HEK293 (cell line): Measurements from ENCODE around the gene GSTA1.

Source experiments
- ZNF223 ChIP-seq: fragments of 450-650 bp; formaldehyde crosslinking; IDR thresholded peaks from 2 replicates; pipeline ENCODE4 v1.5.1; 2016; ENCODE audit warnings: missing biosample characterization, missing genetic modification characterization
- ZNF394 ChIP-seq: fragments of 450-650 bp; formaldehyde crosslinking; IDR thresholded peaks from 2 replicates; pipeline ENCODE4 v1.5.1; 2016; ENCODE audit warnings: missing biosample characterization, missing genetic modification characterization, mild to moderate bottlenecking, moderate library complexity, borderline replicate concordance
- ZNF585B ChIP-seq: fragments of 450-650 bp; formaldehyde crosslinking; IDR thresholded peaks from 2 replicates; pipeline ENCODE4 v1.5.1; 2016; ENCODE audit warnings: missing biosample characterization, missing genetic modification characterization

GRCh38 chr6:52746213-52746612, 57.4 kb downstream of the GSTA1 start:
- no peak for TF ChIP-seq ZNF585B (tag by site-specific recombination)
- no peak for TF ChIP-seq ZNF394 (tag by site-specific recombination)
- TF ChIP-seq ZNF223 (tag by site-specific recombination), result no peak
